LNCAP (cell line): Measurements from ENCODE around the gene SENP8.

ENCODE experiments used
- TF ChIP-seq, protein P1 (sequence below): fragments of 450-650 bp; IDR thresholded peaks from 2 replicates; pipeline ENCODE4 v1.5.1; 2017; ENCODE audit warnings: mild to moderate bottlenecking

SENP8 gene

DNA sequence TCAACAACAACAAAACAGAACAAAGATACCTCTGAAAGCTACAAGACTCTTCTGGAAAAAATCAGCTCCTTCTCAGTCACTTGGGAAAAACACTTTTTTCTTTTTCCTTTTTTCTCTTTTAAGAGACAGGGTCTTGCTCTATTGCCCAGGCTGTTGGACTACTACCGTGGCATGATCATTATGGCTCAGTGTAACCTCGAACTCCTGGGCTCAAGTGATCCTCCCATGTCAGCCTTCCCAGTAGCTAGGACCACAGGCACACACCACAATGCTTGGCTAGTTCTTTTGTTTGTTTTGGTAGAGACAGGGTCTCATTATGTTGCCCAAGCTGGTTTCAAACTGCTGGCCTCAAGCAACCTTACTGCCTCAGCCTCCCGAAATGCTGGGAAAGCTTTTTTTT lies 13.1 kb upstream of the SENP8 start:
- TF ChIP-seq, protein P1, sequence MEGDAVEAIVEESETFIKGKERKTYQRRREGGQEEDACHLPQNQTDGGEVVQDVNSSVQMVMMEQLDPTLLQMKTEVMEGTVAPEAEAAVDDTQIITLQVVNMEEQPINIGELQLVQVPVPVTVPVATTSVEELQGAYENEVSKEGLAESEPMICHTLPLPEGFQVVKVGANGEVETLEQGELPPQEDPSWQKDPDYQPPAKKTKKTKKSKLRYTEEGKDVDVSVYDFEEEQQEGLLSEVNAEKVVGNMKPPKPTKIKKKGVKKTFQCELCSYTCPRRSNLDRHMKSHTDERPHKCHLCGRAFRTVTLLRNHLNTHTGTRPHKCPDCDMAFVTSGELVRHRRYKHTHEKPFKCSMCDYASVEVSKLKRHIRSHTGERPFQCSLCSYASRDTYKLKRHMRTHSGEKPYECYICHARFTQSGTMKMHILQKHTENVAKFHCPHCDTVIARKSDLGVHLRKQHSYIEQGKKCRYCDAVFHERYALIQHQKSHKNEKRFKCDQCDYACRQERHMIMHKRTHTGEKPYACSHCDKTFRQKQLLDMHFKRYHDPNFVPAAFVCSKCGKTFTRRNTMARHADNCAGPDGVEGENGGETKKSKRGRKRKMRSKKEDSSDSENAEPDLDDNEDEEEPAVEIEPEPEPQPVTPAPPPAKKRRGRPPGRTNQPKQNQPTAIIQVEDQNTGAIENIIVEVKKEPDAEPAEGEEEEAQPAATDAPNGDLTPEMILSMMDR: no peak

DNA sequence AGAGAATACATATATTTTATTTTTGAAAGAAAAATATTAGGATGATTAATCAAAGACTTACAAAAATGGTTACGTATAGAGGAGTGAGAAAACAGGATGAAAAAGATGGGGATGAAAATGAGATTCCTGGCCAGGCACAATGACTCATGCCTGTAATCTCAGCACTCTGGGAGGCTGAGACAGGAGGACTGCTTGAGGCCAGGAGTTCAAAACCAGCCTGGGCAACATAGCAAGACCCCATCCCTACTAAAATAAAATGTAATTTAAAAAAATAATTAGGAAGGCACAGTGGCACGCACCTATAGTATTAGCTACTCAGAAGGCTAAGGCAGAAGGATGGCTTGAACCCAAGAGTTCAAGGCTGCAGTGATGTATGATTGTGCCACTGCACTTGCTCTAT lies 12.1 kb upstream of the SENP8 start:
- TF ChIP-seq, protein P1: no peak

DNA sequence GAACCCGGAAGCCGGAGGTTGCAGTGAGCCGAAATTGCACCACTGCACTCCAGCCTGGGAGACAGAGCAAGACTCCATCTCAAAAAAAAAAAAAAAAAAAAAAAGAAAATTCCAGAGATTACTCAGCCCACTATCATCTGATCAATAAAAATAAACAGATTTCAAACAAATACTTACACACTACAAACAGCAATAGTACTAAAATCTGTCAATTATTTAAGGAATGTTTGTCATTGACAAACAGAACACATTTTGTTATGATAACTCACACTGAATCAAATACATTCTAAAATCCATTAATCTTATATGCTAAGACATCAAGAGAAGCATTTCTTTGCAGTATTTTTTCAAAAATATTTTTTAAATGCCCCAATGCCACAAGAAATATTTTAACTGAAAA lies 7.8 kb upstream of the SENP8 start:
- TF ChIP-seq, protein P1: no peak

DNA sequence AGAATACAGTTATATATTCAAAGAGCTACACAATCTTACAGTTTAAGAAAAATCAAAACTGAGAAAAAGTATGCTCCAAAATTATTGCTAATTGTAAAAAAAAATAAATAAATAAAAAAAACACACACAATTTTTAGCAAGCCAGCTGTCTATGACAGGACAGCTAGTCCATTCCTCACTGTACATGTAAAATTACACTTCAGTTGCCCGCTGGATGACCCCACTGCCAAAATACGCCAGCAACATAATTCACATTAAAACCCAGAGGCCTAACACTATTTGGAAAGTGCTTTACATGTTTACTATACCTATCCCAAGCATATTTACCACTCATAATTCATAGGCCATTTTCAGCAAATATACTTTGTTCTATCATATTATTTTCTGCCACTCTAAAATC lies 6.1 kb upstream of the SENP8 start:
- TF ChIP-seq, protein P1: no peak

DNA sequence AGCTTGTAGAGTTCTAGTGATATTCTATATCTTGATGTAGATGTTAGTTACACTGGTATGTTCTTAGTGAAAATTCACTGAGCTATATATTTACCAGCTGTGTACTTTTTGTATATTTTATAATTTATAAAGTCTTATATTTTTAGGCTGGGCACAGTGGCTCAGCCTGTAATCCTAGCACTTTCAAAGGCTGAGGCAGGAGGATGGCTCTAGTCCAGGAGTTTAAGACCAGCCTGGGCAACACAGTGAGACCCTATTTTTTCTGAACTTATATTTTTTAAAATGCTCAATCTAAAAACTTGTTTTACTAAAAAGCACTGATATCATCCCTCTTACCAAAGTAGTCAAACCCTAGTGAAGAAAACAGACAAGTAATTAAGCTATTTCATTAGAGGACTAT lies 5.4 kb upstream of the SENP8 start:
- TF ChIP-seq, protein P1: no peak

DNA sequence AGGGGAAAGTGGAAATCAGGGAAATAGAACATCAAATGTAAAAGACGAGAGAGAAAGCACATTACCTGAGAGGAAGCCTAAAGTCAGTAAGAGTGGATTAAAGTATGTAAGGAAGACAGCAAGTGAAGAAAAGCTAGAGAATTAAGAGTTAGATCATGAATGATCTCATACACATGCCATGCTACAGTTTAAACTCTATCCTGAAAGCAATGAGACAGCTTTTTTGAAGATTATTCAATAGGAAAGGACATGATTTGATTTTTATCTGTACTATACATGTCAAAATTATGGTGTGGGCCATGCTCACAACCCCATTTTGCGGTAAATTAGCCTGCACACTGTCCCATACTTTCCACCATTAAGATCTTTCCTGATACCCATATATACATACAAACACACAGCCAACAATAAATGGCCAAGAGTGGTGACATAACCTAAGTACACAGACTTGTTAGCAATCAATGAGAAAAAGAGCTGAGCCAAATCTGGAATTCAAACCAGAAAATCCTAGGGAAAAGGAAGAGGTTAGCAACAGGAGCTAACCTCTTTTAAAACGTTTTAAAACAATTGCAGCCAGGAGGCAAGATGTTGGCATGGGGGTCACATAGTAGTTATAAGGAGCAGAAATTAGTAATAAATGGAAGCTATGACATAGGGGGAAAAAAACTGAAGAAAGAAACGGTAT lies 4.7 kb upstream of the SENP8 start:
- TF ChIP-seq, protein P1: no peak

DNA sequence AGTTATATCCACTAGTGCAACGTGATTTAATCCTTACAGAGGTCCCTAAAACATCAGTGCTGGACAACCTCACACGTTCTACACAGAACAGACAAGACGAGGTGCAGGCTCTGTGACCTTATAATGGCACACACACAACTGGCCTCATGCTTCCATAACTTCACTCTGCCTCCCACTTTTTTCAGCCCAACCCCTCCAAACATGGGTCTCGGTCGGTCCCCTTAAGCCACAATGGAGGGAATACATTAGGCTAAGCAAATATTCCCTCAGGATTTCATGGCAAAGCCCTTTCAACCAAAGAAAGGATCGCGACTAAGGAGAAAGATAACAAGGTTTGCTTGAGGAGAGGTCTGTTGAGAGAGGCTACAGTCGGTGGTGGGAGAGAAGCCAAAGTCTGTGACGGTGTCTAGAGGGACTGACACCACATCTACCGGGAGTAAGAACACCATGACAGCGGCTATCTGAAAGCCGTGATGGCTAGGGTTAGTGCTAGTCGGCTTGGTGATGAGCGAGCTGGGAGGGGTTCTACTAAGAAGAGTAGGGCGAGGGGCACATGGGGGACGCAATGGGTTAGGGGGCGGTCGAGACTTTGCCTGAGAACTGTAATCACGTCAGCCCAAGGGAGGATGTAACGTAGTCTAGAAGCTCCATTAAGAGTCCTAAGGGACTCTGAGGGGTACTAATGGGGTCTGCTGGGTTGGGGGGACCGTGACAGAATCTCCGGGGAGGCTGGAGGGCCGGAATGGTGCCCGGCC lies 1.3 kb upstream of the SENP8 start:
- TF ChIP-seq, protein P1: no peak
